NCI-H1436 treated with DMSO at 0.1 percent for 48 hours (cell line): ENCODE measurements around the gene GRHL1.
"Not testable (repeated sequence)": the region's sequence is repeated elsewhere in the genome, so short reads cannot be mapped to it uniquely, and the experiment has no call there.

Source experiments
- DNase-seq: peaks from one replicate; lab custom pipeline; 2025; lab: John Stamatoyannopoulos, UW

Gene GRHL1, protein sequence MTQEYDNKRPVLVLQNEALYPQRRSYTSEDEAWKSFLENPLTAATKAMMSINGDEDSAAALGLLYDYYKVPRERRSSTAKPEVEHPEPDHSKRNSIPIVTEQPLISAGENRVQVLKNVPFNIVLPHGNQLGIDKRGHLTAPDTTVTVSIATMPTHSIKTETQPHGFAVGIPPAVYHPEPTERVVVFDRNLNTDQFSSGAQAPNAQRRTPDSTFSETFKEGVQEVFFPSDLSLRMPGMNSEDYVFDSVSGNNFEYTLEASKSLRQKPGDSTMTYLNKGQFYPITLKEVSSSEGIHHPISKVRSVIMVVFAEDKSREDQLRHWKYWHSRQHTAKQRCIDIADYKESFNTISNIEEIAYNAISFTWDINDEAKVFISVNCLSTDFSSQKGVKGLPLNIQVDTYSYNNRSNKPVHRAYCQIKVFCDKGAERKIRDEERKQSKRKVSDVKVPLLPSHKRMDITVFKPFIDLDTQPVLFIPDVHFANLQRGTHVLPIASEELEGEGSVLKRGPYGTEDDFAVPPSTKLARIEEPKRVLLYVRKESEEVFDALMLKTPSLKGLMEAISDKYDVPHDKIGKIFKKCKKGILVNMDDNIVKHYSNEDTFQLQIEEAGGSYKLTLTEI

DNA sequence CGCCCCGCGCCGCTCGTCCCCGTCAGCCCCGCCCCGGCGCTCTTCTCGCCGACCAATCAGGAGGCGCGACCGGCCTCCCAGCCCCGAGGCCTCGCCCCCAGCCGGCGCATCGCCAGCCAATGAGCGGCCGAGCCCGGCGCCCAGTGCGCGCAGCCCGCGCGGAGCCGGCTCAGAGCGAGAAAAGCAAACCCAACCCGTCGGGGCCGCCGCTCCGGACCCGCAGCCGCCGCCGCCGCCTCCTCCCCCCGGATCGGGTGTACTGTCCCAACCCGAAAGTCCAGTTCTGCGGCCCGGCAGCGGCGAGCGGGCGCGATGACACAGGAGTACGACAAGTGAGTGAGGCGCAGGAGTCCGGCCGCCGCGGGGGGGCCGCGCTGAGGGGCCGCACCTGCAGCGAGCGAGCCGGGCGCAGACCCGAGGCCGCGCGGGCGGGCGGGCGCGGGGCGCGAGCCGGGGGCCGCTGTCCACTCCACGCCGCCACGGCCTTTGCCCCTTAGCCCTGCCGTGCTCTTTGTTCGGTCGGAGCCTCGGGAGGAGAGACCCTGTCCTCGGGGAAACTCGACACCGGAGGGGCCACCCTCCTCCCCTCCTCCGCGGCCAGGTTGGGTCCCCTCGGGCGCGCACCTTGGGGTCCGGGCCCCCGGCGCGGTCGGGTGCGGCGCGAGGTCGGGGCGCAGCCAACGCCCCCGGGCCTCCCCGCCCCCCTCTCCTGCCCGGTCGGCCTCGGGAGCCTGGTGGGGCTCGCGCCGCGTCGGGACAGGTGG lies at the start of gene GRHL1:
Gene GRHL1, plus strand, starts transcription at position 172 of the 764 bp plus-strand sequence. Its CDS starts 141 bp downstream, at position 313.
- peak; percentile 40 for DNase-seq

DNA sequence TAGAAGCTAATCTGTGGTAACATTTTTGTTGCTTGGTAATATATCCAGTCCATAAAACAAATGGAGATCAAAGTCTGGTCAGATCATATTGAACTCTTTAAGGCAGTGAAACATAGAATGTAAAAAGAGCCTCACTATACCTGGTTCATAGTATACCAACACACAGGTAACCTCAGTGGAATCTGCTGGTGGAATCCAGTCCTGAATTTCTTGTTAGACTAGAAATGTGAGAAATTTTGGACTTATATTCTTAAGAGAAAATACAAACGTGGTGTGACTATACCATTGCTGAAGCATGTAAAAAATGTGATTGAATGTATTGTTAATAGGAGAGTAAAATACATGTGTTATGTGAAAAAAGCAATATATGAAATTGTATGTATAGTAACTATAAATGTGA lies 46.1 kb upstream of the GRHL1 start:
- no peak for DNase-seq

DNA sequence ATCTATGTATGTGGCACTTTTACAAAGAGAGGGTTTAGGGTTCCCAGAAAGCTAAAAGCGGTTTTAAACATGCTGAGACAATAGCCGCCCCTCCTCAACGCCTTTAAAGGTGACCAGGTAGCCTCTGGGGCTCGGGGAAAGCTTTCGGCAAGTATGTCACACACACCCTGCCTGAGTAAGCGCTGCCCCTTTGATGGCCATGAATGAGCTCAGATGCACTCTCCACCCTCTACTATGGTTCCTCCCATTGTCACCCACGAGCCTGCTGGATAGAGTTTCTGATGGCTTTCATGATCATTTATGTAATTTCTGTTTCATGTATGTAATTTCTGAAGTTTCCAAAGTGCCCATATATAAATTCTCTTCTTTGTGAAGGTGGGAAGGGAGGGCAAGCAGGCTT lies 44.1 kb upstream of the GRHL1 start:
- no peak for DNase-seq

DNA sequence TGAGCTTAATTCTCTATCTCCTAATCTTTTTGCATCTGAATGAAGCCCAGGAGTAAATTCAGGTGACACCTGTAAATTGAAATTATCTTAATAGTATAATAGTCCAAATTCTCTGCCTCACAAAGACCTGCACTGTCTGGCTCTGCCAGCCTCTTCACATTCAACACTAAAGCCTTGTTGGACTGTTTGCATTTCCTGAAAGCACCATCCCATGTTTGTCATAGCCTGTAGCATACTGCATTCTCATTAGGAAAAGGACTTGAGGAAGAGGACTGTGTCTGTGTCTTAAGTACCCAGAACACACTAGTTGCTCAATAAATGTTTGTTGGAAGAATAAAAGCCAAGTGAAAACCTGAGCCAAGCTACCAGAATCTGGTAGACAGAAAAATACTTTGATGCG lies 42.9 kb upstream of the GRHL1 start:
- no peak for DNase-seq

DNA sequence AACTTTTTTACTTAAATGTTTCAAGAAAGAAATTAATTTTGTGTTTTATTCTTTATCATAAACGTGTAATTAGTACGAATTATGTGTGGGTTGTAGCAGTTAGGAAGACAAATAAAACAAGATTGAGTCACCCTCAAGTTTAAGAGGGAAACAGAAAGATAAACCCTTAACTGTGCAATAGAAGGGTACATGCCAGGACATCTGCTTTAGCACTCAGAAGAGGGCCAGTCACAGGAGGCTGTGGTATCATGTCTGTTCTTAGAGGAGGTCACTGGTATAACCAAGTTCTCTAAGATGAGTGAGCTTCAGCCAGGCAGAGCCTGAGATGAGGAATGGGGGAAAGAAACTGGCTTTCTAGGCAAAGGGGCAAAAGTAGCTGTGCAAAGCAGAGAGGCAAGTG lies 42.4 kb upstream of the GRHL1 start:
- DNase-seq = no peak

DNA sequence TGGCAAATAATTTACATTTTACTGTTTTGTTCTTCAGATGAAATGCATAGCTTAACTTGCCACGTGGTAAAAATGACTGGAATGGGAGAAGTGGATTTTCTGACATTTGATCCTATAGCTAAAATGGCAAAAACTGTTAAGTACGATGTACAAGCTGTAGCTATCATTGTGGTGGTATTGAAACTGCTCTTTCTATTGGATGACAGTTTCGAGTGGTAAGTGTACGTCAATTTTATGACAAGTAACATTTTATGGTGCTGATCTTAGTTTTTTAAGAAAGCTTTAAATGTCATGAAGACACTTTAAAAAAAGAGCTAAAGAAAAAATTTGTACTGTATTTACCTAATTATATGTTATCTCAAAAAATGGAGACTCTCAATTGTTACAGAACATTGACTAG lies 40.8 kb upstream of the GRHL1 start:
- DNase-seq = no peak

DNA sequence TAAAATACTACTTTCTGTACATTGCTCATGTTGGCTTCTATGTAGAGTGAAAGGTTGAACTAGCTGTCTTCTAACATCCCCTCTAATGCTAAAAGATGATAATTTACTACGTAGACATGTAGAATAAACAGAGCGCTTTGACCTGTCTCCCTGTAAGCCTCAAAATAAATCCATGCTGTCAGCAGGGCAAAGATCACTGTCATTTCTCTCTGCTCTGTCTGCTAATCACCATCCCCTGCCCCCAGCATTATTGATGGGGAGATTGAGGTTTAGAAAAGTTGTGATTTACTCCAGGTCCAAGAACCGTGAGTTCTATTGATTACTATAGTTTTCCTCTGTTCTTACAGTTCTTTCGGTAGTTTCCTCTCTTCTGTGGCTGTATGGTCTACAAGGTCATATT lies 39.0 kb upstream of the GRHL1 start:
- DNase-seq = no peak

DNA sequence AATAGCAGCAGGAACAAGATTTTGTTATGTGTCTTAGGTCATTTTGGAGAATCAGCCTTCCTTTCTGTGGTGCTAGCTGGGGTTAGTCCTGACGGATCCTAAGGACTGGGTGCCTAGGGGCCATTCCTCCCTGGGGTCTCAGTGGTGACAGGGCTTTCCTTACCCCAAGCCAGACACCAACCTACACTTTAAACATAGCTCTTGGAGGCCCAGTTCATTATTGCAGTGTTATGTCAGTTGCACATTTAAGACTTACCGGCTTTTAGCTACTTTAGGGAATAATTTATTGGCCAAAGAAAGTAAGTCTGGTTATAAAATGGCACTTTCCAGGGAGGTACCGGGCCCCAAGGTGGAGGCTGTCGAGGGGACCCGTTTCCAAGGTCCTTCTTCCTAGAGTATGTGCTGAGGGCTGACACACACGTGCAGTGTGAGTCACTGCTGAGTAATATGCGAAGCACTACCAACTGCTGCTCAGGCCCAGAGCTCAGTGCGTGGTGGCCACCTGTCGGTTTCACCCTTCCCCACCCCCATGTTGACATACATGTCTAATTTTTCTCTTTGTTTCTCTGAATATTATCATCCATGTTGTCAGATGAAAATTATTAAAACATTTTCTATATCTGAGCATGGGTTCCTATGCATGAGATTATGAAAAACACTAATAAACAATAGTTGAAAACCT lies 37.0 kb upstream of the GRHL1 start:
- no peak for DNase-seq

DNA sequence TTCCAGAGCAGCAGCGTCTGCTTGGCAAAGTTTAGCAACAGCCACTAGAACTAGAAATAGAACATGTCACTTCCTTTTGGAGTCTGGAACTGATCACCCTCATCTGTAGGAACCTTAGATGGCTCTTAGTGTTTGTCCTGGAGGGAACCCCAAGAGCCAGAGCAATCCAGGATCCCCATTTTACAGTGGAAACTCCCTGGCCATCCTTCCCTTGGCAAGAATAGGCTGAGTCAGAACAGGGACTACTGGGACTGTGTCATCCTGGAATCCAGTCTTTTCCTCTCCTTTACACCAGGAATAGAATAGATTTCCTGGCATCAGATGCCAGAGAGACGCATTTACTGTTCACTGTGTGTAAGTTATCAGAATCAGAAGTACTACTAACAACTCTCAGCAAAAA lies 33.2 kb upstream of the GRHL1 start:
- no peak for DNase-seq

DNA sequence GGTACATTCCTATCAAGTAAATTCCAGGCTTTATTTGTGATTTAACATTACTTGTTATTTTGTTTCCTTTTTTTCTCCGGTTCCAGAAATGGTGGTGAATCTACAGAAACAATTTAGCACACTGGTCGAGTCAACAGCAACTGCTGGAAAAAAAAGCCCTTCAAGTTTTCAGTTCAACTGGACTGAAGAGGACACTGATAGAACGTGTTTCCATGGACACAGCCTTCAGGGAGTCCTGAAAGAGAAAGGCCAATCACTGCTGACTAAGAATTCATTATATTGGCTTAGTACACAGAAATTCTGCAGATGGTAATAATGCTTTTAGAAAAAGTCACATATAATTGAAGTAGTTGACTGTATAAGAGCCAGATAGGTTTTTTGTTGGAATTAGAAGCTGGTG lies 32.0 kb upstream of the GRHL1 start:
- no peak for DNase-seq

DNA sequence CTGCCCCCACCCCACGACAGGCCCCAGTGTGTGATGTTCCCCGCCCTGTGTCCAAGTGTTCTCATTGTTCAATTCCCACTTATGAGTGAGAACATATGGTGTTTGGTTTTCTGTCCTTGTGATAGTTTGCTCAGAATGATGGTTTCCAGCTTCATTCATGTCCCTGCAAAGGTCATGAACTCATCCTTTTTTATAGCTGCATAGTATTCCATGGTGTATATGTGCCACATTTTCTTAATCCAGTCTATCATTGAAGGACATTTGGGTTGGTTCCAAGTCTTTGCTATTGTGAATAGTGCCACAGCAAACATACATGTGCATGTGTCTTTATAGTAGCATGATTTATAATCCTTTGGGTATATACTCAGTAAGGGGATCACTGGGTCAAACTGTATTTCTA lies 24.5 kb upstream of the GRHL1 start:
- not testable (repeated sequence) for DNase-seq

DNA sequence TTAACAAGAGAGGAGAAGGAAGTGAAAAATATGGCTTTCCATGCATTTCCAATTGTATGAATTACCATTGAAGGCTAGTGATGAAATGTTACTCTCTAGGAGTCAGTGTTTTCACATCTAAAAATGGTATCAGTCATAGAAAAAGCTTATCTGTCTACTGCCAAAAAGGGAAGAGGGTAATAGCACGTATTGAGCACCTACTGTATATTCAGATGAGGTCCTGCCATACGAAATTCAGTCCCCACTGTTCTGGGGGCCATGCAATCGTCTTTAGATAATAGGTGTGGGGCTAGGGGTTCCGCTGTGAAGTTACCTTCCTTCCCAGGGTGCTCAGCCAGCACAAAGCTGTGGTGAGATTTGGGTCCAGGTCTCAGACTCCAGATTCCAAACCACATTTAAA lies 14.2 kb upstream of the GRHL1 start:
- no peak for DNase-seq

DNA sequence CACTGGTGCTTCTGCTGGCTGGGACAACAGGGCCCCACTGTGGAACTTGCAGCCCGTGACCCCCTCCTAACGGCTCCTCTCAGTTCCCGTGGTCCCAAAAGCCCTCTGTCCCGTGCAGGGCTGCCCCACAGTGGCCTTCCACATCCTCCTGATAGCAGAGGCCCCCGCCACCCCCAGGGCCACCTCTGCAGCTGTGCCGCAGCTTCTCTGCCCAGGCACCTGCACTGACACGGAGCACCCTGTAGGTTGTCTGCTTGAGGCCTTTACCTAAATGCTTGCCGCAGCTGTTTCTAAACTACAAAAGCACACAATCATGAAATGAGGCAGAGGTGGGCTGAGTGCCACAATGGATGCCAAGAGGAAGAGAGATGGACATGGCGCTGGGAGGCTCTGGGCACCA lies 13.5 kb upstream of the GRHL1 start:
- no peak for DNase-seq

DNA sequence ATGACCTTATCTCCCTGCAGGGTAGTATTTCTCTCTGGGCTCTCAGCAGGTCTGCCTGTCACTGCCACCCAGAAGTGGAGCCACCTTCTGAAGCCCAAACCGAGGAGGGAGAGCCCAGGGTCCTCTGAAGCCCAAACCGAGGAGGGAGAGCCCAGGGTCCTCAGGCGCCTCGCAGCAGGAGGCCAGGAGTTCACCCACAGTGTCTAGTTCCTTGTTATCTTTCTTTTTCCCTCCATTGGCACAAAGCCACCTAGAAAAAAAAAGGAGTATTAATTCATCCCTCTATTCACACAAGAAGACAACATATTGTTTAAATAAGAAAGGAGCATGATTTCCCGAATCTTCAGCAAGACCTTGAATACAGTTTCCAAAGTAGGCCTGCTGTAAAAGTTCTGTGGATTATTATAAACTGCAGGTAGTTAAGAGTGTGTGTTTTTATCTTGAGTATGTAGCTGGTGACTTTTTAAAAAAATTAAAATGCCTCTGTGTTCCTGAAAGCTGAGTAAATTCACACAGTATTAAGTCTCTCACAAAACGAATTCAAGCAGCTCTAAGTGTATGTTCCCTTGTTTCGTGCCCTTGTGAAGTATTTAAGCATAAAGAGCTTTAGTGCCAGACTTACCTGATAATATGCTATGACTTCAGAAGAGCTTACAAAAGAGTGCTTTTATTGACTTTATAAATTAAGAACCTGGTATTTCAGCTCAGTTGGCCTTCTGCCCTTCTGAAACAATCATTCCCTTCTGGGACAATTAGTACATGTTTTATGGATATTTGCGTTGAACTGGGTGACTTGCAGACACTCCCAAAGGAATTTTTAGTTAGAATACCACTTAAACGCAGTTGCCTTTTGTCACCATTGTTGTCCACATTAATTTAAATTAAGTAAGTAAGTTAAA lies 11.7 kb upstream of the GRHL1 start:
- no peak for DNase-seq

DNA sequence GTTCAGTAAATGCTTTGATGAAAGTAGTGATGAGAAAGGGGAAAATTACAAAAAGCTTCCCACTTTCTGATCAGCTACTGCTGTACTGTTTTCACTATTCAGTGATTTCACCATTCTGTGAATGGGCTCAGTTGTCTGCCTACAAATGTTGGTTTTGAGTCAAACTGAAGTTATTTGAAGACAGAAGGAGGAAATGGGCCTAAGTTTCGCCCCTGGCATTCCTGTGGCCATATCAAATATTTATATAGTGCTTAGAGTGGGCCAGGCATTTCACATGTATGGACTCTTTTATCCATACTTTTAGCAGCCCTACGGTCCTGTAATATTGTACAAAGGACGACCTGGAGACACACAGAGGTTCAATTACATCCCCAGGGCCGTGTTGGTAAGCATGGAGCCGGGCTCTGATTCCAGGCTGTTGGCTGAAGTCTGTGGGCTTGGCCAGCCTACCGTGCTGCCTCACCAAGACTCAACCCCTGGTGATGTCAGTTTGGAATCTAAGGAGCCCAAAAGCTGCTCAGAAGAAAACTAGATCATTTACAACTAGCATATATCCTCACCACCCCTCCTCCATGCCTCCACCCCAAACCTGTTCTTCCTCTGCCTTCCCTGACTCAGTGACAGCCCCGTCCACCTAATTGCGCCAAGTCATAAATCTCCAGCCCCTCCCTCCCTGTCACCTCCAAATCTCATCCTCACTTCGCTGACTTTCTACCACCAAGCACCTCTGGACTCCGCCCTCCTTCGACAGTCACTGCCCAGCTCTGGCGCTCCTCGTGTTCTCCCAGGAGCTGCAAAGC lies 10.1 kb upstream of the GRHL1 start:
- no peak for DNase-seq

DNA sequence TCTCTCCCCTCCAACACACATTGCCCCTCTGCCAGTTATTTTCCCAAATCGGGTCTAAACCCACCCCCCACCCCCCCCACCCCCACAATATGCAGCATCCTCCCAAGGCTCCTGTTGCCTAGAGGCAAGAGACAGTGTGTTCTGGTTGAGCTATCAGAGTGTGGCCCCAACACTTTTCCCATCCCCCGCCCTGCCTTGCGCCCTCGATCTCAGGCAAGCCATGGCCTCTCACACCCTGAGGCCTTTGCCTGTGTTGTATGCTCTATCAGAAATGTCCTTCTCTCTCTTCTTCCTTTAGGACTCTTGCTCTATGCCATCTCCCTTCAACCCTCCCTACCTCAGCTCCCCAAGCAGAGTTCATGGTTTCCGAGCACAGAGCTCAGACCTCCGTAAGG lies 9.5 kb upstream of the GRHL1 start:
- DNase-seq = no peak

DNA sequence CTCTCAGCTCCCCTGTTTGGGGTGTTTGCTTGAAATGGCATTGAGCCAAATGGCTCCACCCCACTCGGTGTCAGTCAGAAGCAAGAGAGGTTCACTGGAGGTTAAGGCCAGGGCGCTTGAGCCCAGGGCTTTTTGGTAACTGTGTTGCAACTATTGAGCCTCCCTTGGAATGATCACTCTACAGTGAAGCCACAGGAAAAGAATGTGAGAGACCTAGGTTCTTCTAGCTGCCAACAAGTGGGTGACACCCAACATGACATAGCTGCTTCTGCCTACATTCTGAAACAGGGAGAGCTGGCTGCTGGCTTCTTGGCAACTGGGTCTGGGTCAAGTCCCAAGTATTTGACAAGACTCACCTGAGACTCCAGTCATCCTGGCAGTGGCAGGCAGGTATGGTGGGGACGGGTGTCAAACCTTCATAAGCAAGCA lies 7.1 kb upstream of the GRHL1 start:
- DNase-seq = no peak

DNA sequence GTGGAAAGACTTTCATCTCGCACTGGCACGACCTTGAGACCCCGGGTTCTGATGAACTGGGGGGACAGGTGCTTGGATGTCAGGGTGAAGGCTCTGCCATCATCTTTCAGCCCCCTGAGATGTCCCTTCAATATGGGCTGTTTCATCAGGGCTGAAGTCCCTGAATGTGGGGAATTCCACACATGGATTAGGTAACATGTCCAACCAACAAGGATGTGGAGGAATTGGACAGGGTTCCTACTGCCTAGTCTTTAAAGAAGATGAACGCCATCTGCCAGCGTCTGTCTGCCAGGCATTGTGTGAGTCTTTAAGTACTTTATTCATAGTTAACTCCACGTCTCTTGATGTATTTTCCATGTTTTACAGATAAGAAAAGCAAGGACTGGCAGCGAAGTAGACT lies 5.9 kb upstream of the GRHL1 start:
- no peak for DNase-seq

DNA sequence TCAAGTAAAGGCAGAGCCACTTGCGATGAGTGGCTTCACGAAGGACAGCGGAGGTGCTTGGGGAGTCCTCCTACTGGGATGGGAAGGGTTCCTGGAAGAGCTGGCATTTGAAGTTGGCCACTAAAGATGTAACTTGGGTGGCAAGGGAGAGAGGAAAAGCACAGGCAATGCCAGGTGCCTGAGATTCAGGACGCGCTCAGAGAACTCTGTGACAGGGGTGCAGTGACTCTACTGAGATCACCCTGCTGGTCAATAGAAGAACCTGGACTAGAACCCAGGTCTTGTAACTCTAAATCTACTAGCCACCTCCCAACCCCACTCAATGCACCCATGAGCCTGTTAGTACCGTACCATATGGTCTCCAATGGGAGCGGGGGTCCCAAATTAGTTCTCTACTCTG lies 5.4 kb upstream of the GRHL1 start:
- DNase-seq = no peak

DNA sequence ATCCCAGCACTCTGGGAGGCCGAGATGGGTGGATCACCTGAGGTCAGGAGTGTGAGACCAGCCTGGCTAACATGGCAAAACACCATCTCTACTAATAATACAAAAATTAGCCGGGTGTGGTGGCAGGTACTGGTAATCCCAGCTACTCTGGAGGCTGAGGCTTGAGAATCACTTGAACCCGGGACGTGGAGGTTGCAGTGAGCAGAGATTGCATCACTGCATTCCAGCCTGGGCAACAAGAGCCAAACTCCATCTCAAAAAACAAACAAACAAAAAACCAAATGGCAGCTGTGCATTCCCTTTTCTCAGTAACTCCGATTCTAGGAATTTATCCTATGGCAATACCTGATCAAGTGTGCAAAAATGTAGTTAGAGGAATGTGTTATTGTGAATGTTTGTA lies 4.7 kb upstream of the GRHL1 start:
- no peak for DNase-seq

DNA sequence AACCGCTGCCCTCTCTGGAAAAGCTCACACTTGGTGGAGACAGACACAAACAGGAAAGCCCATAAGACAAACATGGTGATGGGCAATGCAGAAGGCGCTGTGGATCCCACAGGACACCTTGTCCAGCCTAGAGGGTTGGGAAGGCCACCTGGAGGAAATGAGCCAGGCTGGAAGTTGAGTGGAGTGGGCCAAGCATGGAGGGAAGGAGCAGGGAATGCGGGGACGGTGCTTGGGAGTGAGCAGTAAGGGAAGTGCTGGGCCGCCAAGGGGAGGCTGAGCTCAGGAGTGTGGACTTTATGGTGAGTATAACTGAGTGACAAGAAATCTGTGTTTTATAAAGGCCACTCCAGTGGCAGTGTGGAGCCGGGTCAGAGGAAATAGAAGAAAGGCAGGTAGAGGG lies 2.8 kb upstream of the GRHL1 start:
- DNase-seq = no peak
